ENCODE data around the gene CSH1.
"Not testable (repeated sequence)": the region's sequence is repeated elsewhere in the genome, so short reads cannot be mapped to it uniquely, and the experiment has no call there.

CSH1 gene

GRCh38 chr17:63898899-63899798 lies 2.8 kb upstream of the CSH1 start:
- DNase-seq, result peak; percentile 45

DNA sequence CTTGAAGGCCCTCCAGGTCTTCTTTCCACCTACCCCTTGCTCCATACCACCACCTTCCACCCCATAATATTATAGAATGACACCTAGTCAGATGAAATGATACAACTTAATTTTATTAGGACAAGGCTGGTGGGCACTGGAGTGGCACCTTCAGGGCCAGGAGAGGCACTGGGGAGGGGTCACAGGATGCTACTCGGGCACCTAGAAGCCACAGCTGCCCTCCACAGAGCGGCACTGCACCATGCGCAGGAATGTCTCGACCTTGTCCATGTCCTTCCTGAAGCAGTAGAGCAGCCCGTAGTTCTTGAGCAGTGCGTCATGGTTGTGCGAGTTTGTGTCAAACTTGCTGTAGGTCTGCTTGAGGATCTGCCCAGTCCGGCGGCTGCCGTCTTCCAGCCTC lies 1.6 kb downstream of the CSH1 start:
- DNase-seq, result not testable (repeated sequence)

- DNase-seq, result not testable (repeated sequence)
Observed at GRCh38 chr17:63894021-63894420, 2.4 kb downstream of the CSH1 start.

DNA sequence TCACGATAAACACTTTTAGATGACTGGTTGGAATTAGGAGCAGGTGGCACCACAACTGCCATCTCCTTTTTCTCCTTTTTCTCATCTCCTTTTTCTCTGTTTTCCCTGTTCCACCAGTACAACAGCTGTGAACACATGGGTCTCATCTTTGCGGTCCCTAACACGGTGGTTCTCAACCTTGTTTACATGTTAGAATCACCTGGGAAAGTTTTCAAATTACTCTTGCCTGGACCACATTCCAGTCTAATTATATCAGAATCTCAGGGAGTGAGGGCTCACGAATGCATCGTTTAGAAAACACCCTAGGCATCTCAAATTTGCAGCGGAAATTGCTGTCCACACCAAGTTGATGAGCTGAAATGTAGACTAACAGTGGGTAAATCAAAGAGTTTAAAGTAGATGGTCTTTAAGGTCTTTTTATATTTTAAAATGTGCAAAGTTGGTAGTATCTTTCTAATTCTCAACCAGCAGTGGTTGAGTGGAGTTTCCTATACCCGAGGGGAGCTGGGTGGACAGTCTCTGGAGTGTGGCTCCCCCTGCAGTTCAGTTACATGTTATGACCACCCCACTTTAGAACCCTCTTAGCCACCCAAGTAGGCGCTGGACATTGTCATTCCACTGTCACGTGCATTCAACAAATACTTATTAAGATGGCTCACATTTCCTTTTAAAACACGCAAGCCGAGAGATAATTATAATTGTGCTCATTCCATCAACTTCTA lies 3.9 kb downstream of the CSH1 start:
- not testable (repeated sequence) for DNase-seq

DNA sequence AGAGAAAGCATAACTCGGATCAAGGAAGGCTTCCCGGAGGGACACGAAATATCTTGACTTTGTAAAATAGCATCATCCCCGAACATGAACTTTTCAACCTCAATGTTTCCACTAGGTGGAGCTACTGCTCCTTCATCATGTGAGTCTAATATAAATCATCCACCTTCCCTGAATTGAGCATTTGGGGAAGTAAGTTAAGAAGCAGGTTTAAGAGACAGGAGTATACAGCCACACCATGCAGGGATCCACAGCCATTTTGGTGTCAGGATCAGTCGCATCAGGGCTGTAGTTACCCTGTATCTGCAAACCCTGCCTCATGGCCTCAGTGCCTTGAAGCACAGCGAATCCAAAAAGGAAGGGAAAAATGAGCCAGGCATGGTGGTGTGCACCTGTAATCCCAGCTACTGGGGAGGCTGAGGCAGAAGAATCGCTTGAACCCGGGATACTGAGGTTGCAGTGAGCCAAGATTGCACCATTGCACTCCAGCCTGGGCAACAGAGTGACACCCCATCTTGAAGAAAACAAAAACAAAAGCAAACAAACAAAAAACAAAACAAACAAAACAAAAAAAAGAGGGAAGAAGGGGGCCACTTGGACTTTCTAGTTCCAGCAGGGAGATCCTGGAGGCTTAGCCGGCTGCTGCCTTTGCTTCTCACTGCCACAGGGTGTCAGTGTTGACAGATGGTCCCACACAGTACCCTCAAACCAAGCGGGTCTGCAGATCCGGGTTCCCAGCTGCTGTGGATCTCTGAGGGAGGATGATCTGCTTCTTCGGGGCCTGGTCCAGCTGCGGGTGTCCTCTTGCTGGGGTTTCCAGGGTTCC lies 7.1 kb downstream of the CSH1 start:
- DNase-seq, result peak; percentile 37

DNA sequence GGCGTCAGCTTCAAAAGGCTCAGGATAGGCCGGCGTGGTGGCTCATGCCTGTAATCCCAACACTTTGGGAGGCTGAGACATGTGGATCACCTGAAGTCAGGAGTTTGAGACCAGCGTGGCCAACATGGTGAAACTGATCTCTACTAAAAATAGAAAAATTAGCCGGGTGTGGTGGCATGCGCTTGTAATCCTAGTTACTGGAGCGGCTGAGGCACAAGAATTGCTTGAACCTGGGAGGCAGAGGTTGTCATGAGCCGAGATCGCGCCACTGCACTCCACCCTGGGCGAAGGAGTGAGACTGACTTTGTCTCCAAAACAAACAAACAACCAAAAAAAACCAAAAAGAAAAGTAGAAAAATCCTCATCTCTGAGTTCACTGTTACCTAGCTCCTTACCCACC lies 11.3 kb downstream of the CSH1 start:
- not testable (repeated sequence) for DNase-seq

- not testable (repeated sequence) for DNase-seq
Observed at GRCh38 chr17:63882626-63883126, 13.7 kb downstream of the CSH1 start.

DNA sequence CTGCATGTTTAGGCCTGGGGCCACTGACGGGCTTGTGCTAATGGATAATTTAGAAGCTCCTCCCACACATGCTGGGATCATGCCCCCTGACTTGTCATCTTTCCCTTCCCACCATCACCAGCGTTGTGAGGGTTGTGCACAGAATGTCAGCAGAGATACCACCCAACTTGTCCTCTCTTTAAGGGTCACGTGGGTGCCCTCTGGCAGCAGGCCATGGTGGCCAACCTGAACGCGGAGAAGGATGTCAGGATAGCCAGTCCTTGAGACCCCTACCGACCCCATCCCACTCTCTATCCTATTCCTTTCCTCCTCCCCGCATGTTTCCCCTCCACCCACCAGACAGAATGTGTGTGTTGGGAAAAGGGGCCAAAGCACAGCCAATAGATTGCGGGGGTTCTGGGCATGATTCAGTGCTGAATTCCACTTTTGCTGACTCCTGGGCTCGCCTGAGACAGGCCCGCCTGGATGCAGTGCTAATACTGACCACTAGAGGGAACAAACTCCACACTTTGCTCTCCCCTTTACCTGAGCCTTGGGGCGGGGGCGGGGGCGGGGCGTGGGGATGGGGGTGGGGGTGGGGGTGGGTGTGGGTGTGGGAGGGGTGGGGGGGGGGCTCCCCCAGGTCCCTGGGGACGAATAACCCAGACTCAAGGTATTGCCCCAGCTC lies 14.3 kb downstream of the CSH1 start, which contains the start of gene GH2:
Gene GH2 (minus strand): TSS at position 10 of the 667 bp plus-strand sequence. CDS start 143 bp downstream, outside the sequence.
- peak; percentile 71 for DNase-seq

DNA sequence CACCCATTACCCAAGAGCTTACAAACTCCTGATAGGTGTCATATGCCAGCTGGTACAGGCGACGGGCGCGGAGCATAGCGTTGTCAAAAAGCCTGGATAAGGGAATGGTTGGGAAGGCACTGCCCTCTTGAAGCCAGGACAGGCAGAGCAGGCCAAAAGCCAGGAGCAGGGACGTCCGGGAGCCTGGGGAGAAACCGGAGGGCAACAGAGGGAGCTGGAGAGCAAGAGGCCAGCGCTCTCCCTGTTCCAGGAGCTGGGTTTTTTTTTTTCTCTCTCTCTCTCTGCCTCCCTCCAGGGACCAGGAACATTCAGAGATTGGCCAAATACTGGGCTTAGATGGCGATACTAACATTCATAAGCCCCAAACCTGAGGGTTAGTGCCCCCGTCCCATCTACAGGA lies 15.0 kb downstream of the CSH1 start:
- not testable (repeated sequence) for DNase-seq

GRCh38 chr17:63880706-63881105 lies 15.7 kb downstream of the CSH1 start:
- DNase-seq, result no peak

DNA sequence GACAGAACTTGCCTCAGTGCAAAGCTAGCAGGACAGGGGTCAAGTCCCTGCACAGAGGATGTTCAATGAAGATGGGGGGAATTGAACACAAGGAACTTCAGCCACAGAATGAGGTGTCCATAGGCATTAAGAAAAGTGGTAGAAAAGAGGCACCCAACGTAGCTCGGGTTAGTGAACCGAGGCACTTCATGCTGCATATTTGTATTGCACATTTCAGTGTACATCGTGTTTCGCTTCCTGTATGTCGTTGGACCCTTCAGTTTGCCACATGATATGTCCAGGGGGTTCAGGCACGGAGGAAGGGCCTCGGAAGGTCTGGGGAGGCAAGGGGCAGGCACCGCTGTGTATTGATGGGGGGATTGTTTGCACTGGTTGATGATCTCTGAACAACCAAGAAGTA lies 18.0 kb downstream of the CSH1 start:
- not testable (repeated sequence) for DNase-seq

DNA sequence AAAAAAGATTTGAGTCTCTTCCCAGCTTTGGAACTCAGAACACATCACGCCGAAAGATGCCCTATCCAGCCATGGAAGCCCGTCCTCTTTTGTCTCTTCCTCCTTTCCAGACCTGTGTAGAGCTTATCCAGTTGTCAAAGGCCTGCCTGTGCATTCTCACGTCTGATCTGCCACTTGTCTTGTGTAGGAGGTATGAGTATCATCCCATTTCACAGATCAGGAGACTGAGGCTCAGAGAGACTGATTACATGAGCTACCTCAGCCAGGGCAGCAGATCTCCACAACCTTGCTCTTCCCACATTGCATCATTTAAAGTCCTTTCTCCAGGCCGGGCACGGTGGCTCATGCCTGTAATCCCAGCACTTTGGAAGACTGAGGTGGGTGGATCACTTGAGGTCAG lies 21.7 kb downstream of the CSH1 start:
- DNase-seq, result not testable (repeated sequence)

GRCh38 chr17:63874061-63874626 lies 22.2 kb downstream of the CSH1 start:
- DNase-seq, result not testable (repeated sequence)

GRCh38 chr17:63873577-63873976 lies 22.8 kb downstream of the CSH1 start, which contains the start of gene CSH2:
Gene CSH2, minus strand, starts transcription at chr17:63873677. Its CDS starts 63 bp downstream, at chr17:63873614.
- not testable (repeated sequence) for DNase-seq

- not testable (repeated sequence) for DNase-seq
Observed at GRCh38 chr17:63871646-63872365, 24.6 kb downstream of the CSH1 start.

GRCh38 chr17:63870292-63870665 lies 26.1 kb downstream of the CSH1 start:
- not testable (repeated sequence) for DNase-seq

DNA sequence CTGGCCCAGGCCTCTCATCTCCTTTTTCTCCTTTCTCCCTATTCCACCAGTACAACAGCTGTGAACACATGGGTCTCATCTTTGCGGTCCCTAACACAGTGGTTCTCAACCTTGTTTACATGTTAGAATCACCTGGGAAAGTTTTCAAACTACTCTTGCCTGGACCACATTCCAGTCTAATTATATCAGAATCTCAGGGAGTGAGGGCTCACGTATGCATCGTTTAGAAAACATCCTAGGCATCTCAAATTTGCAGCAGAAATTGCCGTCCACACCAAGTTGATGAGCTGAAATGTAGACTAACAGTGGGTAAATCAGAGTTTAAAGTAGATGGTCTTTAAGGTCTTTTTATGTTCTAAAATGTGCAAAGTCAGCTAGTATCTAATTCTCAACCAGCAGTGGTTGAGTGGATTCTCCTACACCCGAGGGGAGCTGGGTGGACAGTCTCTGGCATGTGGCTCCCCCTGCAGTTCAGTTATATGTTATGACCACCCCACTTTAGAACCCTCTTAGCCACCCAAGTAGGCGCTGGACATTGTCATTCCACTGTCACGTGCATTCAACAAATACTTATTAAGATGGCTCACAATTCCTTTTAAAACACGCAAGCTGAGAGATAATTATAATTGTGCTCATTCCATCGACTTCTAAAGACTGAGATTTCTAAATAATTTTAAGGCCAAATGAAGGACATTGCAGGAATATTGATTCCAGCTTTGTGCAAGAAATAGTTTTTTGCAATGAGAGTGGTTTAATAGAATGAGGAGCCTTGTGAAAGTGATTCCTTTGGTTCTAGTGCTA lies 26.7 kb downstream of the CSH1 start:
- DNase-seq, result not testable (repeated sequence)

DNA sequence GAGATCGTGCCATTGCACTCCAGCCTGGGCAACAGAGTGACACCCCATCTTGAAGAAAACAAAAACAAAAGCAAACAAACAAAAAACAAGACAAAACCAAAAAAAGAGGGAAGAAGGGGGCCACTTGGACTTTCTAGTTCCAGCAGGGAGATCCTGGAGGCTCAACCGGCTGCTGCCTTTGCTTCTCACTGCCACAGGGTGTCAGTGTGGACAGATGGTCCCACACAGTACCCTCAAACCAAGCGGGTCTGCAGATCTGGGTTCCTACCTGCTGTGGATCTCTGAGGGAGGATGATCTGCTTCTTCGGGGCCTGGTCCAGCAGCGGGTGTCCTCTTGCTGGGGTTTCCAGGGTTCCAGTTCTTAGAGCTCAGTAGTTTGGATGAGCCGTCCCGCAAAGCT lies 29.7 kb downstream of the CSH1 start:
- DNase-seq, result not testable (repeated sequence)

DNA sequence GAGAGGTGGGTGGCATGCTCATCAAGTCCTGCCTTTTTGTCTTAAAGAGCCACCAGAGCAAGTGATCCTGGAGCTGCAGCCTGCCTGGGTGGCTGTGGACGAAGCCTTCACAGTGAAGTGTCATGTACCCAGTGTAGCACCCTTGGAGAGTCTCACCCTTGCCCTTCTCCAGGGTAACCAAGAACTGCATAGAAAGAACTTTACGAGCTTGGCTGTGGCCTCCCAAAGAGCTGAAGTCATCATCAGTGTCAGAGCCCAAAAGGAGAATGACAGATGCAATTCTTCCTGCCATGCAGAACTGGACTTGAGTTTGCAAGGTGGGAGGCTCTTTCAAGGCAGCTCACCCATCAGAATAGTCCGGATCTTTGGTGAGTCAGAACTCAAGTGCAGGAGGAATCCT lies 37.1 kb downstream of the CSH1 start:
- DNase-seq, result no peak

DNA sequence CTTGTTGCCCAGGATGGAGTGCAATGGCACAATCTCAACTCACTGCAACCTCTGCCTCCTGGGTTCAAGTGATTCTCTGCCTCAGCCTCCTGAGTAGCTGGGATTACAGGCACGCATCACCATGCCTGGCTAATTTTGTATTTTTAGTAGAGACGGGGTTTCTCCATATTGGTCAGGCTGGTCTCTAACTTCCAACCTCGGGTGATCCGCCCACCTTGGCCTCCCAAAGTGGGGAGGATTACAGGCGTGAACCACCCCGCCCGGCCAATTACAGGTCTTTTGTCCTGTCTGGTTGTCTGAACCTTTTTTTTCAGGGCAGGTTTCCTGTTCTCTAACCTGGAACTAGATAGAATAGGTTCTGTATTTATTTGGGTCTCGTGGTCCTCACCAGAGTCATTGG lies 39.9 kb downstream of the CSH1 start:
- not testable (repeated sequence) for DNase-seq

All from CD4-positive, alpha-beta T cell treated with Interleukin-12 subunit alpha and Interleukin-12 subunit beta, for 1 hour (primary cell).